Vagina (tissue), 2 donors: ENCODE results near the gene WDR45B.

Experiments
- POLR2AphosphoS5 ChIP-seq, 2 donors: sonication (generic); formaldehyde crosslinking; IDR thresholded peaks; one replicate each; pipeline ENCODE4 v1.9.0; 2017; ENCODE audit warnings: antibody characterized with exemption in 2 of 2, mild to moderate bottlenecking in 2 of 2, low read depth in 1 of 2; ENCODE audit not compliant: insufficient read depth in 1 of 2
- TF ChIP-seq, protein P1 (sequence below), 3 experiments: fragments of 450-650 bp in 2 of 3; fragments of 200-600 bp in 1 of 3; sonication (generic) in 1 of 3; IDR thresholded peaks; one replicate each; pipeline ENCODE4 v1.5.1; 2017 to 2019; ENCODE audit warnings: antibody characterized with exemption in 3 of 3, mild to moderate bottlenecking in 2 of 3, moderate library complexity in 2 of 3

DNA sequence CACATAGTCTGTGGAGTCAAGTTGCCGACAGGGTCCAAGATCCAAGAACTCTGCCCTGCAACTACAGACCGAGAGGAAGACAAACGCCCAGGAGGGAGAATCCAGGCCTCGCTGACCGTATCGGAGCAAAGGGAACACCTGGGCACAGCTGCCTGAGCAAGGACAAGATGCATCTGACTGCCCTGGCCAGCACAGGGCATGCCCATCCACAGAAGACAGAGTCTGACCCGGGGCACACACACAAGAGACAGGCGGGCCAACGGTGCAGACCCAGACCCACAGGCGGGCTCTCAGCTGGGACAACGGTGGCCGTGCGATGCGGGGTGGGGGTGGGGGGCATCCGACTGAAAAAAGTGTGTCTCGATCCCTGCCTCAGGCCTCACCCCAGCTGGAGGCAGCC is 44.0 kb upstream of the WDR45B start:
- TF ChIP-seq, protein P1, sequence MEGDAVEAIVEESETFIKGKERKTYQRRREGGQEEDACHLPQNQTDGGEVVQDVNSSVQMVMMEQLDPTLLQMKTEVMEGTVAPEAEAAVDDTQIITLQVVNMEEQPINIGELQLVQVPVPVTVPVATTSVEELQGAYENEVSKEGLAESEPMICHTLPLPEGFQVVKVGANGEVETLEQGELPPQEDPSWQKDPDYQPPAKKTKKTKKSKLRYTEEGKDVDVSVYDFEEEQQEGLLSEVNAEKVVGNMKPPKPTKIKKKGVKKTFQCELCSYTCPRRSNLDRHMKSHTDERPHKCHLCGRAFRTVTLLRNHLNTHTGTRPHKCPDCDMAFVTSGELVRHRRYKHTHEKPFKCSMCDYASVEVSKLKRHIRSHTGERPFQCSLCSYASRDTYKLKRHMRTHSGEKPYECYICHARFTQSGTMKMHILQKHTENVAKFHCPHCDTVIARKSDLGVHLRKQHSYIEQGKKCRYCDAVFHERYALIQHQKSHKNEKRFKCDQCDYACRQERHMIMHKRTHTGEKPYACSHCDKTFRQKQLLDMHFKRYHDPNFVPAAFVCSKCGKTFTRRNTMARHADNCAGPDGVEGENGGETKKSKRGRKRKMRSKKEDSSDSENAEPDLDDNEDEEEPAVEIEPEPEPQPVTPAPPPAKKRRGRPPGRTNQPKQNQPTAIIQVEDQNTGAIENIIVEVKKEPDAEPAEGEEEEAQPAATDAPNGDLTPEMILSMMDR (IDR thresholded peaks at IDR 0.05): no peak
- TF ChIP-seq POLR2AphosphoS5 (IDR thresholded peaks at IDR 0.05; ENCODE audit: insufficient read depth in 1 of 2, low read depth in 1 of 2): no peak
